ENCODE results near the gene AJAP1. TPM values are rescaled to one million over a fixed set of nuclear protein-coding genes. Genes with fewer than 3 reads are reported as not detected.

The AJAP1 gene
- total and polyA plus RNA-seq, 4 donors: 0.16 to 2.3 TPM; not detected in 2

GRCh38 chr1:4703646-4704045, 49.2 kb downstream of the AJAP1 start:
- Histone ChIP-seq H3K27ac (ENCODE audit: low read depth in 1 of 2, low read length in 2 of 2) (no peak overlapping the region), H3K27me3 (ENCODE audit: control insufficient read depth in 1 of 2, insufficient read depth in 2 of 2, low read length in 1 of 2) (no peaks in the 10 kb centered on the region), H3K36me3 (ENCODE audit: control insufficient read depth in 1 of 2, insufficient read depth in 2 of 2, low read length in 1 of 2) (no peaks in the 10 kb centered on the region), H3K4me1 (ENCODE audit: control insufficient read depth in 1 of 2, insufficient read depth in 2 of 2, low read length in 2 of 2) (no peaks in the 10 kb centered on the region), H3K4me3 (ENCODE audit: low read length in 2 of 2) (no peak overlapping the region), H3K9me3 (ENCODE audit: control insufficient read depth, low read length) (no peaks in the 10 kb centered on the region)
- 68 to 70% methylated on average over 6 of the region's 6 CpGs for WGBS, 2 donors
- ATAC-seq (ENCODE audit: low FRiP score): no peak
- DNase-seq: no peak
- intact Hi-C loops (cut with DNase I): no loop called here

- WGBS, 2 donors: 39 to 60% methylated on average over 5 of the region's 5 CpGs
- Histone ChIP-seq H3K4me1 (ENCODE audit: control insufficient read depth in 1 of 2, insufficient read depth in 2 of 2, low read length in 2 of 2) (no peaks in the 10 kb centered on the region), H3K27me3 (ENCODE audit: control insufficient read depth in 1 of 2, insufficient read depth in 2 of 2, low read length in 1 of 2) (no peaks in the 10 kb centered on the region)
Measured at GRCh38 chr1:4708840-4709507, 54.6 kb downstream of the AJAP1 start.

GRCh38 chr1:4709641-4710040, 55.2 kb downstream of the AJAP1 start:
- no peak overlapping the region for H3K27ac ChIP-seq (ENCODE audit: low read depth in 1 of 2, low read length in 2 of 2)
- ATAC-seq (ENCODE audit: low FRiP score): no peak
- no peak for DNase-seq
- 82 to 86% methylated on average over 5 of the region's 5 CpGs for WGBS, 2 donors
- H3K9me3 ChIP-seq (ENCODE audit: control insufficient read depth, low read length): no peaks in the 10 kb centered on the region
- intact Hi-C loops (cut with DNase I): no loop called here
- H3K27me3 ChIP-seq (ENCODE audit: control insufficient read depth in 1 of 2, insufficient read depth in 2 of 2, low read length in 1 of 2): no peaks in the 10 kb centered on the region
- no peak overlapping the region for H3K4me3 ChIP-seq (ENCODE audit: low read length in 2 of 2)
- H3K36me3 ChIP-seq (ENCODE audit: control insufficient read depth in 1 of 2, insufficient read depth in 2 of 2, low read length in 1 of 2): no peaks in the 10 kb centered on the region
- no peaks in the 10 kb centered on the region for H3K4me1 ChIP-seq (ENCODE audit: control insufficient read depth in 1 of 2, insufficient read depth in 2 of 2, low read length in 2 of 2)

More at GRCh38 chr1:4708840-4709507, 54.6 kb downstream of the AJAP1 start:
- H3K4me3 ChIP-seq (ENCODE audit: low read length in 2 of 2): no peak overlapping the region
- no peak for DNase-seq
- H3K36me3 ChIP-seq (ENCODE audit: control insufficient read depth in 1 of 2, insufficient read depth in 2 of 2, low read length in 1 of 2): no peaks in the 10 kb centered on the region
- H3K27ac ChIP-seq (ENCODE audit: low read depth in 1 of 2, low read length in 2 of 2): no peak overlapping the region
- intact Hi-C loops (cut with DNase I): no loop called here
- H3K9me3 ChIP-seq (ENCODE audit: control insufficient read depth, low read length): no peaks in the 10 kb centered on the region
- no peak for ATAC-seq (ENCODE audit: low FRiP score)

GRCh38 chr1:4710592-4711415, 56.4 kb downstream of the AJAP1 start:
- ATAC-seq (ENCODE audit: low FRiP score): no peak
- Histone ChIP-seq H3K4me3 (ENCODE audit: low read length in 2 of 2) (no peak overlapping the region), H3K4me1 (ENCODE audit: control insufficient read depth in 1 of 2, insufficient read depth in 2 of 2, low read length in 2 of 2) (no peaks in the 10 kb centered on the region), H3K27me3 (ENCODE audit: control insufficient read depth in 1 of 2, insufficient read depth in 2 of 2, low read length in 1 of 2) (no peaks in the 10 kb centered on the region), H3K27ac (ENCODE audit: low read depth in 1 of 2, low read length in 2 of 2) (no peak overlapping the region), H3K36me3 (ENCODE audit: control insufficient read depth in 1 of 2, insufficient read depth in 2 of 2, low read length in 1 of 2) (no peaks in the 10 kb centered on the region), H3K9me3 (ENCODE audit: control insufficient read depth, low read length) (peaks cover 2% of the 10 kb centered on the region)
- intact Hi-C loops (cut with DNase I): no loop called here
- 21% methylated on average over 39 of the region's 39 CpGs for WGBS, 2 donors
- DNase-seq: no peak

- no peaks in the 10 kb centered on the region for H3K27me3 ChIP-seq (ENCODE audit: control insufficient read depth in 1 of 2, insufficient read depth in 2 of 2, low read length in 1 of 2)
- DNase-seq (no peak), ATAC-seq (ENCODE audit: low FRiP score) (peak; percentile 8)
- H3K27ac ChIP-seq (ENCODE audit: low read depth in 1 of 2, low read length in 2 of 2): no peak overlapping the region
- H3K9me3 ChIP-seq (ENCODE audit: control insufficient read depth, low read length): peaks cover 2% of the 10 kb centered on the region
- H3K4me1 ChIP-seq (ENCODE audit: control insufficient read depth in 1 of 2, insufficient read depth in 2 of 2, low read length in 2 of 2): no peaks in the 10 kb centered on the region
- intact Hi-C loops (cut with DNase I): no loop called here
- H3K4me3 ChIP-seq (ENCODE audit: low read length in 2 of 2): no peak overlapping the region
- 41 to 49% methylated on average over 57 to 66 of the region's 66 CpGs for WGBS, 2 donors
- no peaks in the 10 kb centered on the region for H3K36me3 ChIP-seq (ENCODE audit: control insufficient read depth in 1 of 2, insufficient read depth in 2 of 2, low read length in 1 of 2)
Measured at GRCh38 chr1:4711416-4712275, 57.2 kb downstream of the AJAP1 start.

- no peak for ATAC-seq (ENCODE audit: low FRiP score)
- intact Hi-C loops (cut with DNase I): no loop called here
- Histone ChIP-seq H3K27me3 (ENCODE audit: control insufficient read depth in 1 of 2, insufficient read depth in 2 of 2, low read length in 1 of 2) (no peaks in the 10 kb centered on the region), H3K27ac (ENCODE audit: low read depth in 1 of 2, low read length in 2 of 2) (no peak overlapping the region), H3K4me3 (ENCODE audit: low read length in 2 of 2) (no peak overlapping the region), H3K9me3 (ENCODE audit: control insufficient read depth, low read length) (peaks cover 2% of the 10 kb centered on the region), H3K4me1 (ENCODE audit: control insufficient read depth in 1 of 2, insufficient read depth in 2 of 2, low read length in 2 of 2) (no peaks in the 10 kb centered on the region), H3K36me3 (ENCODE audit: control insufficient read depth in 1 of 2, insufficient read depth in 2 of 2, low read length in 1 of 2) (no peaks in the 10 kb centered on the region)
- WGBS, 2 donors: 75 to 76% methylated on average over 11 to 12 of the region's 12 CpGs
- no peak for DNase-seq
Measured at GRCh38 chr1:4713669-4714068, 59.3 kb downstream of the AJAP1 start.

GRCh38 chr1:4716406-4716805, 62.0 kb downstream of the AJAP1 start:
- no peaks in the 10 kb centered on the region for H3K27me3 ChIP-seq (ENCODE audit: control insufficient read depth in 1 of 2, insufficient read depth in 2 of 2, low read length in 1 of 2)
- H3K9me3 ChIP-seq (ENCODE audit: control insufficient read depth, low read length): peaks cover 2% of the 10 kb centered on the region
- H3K36me3 ChIP-seq (ENCODE audit: control insufficient read depth in 1 of 2, insufficient read depth in 2 of 2, low read length in 1 of 2): no peaks in the 10 kb centered on the region
- no peak for DNase-seq
- intact Hi-C loops (cut with DNase I): no loop called here
- H3K27ac ChIP-seq (ENCODE audit: low read depth in 1 of 2, low read length in 2 of 2): no peak overlapping the region
- no peak overlapping the region for H3K4me3 ChIP-seq (ENCODE audit: low read length in 2 of 2)
- no peaks in the 10 kb centered on the region for H3K4me1 ChIP-seq (ENCODE audit: control insufficient read depth in 1 of 2, insufficient read depth in 2 of 2, low read length in 2 of 2)
- ATAC-seq (ENCODE audit: low FRiP score): no peak

GRCh38 chr1:4718071-4718470, 63.7 kb downstream of the AJAP1 start:
- DNase-seq (no peak), ATAC-seq (ENCODE audit: low FRiP score) (no peak)
- WGBS, 2 donors: 68 to 84% methylated on average over 5 of the region's 5 CpGs

More at GRCh38 chr1:4718071-4718470, 63.7 kb downstream of the AJAP1 start:
- no peak overlapping the region for H3K4me3 ChIP-seq (ENCODE audit: low read length in 2 of 2)
- peaks cover 2% of the 10 kb centered on the region for H3K9me3 ChIP-seq (ENCODE audit: control insufficient read depth, low read length)
- intact Hi-C loops (cut with DNase I): no loop called here
- no peaks in the 10 kb centered on the region for H3K36me3 ChIP-seq (ENCODE audit: control insufficient read depth in 1 of 2, insufficient read depth in 2 of 2, low read length in 1 of 2)
- H3K27me3 ChIP-seq (ENCODE audit: control insufficient read depth in 1 of 2, insufficient read depth in 2 of 2, low read length in 1 of 2): no peaks in the 10 kb centered on the region
- no peaks in the 10 kb centered on the region for H3K4me1 ChIP-seq (ENCODE audit: control insufficient read depth in 1 of 2, insufficient read depth in 2 of 2, low read length in 2 of 2)
- no peak overlapping the region for H3K27ac ChIP-seq (ENCODE audit: low read depth in 1 of 2, low read length in 2 of 2)

Measured in aorta (tissue), 5 donors.